WTC11 (cell line): ENCODE measurements around the gene PPAN. TPM values are rescaled to one million over a fixed set of nuclear protein-coding genes. Genes with fewer than 3 reads are reported as not detected.

Source experiments
- ATAC-seq: fragments of 200-7000 bp; cut with Tn5 transposase; 2 replicates; pipeline ENCODE4 v1.10.0; 2021; ENCODE audit warnings: mild to moderate bottlenecking, moderate library complexity
- CTCF ChIA-PET: fragments of 300-600 bp; sonication (Branson Sonifier 250); formaldehyde crosslinking; loops from one replicate; lab custom pipeline; 2021; ENCODE audit warnings: antibody characterized with exemption; lab: Charles Lee
- POLR2A ChIA-PET: fragments of 350-600 bp; sonication (Branson Sonifier 250); formaldehyde crosslinking; loops from one replicate; lab custom pipeline; 2021; ENCODE audit warnings: antibody characterized with exemption; lab: Charles Lee
- DNase-seq: peaks from one replicate; pipeline ENCODE4 v3.0.0; 2021; ENCODE audit warnings: low spot score
- H3K27ac Mint-ChIP-seq: 2 replicates; pipeline ENCODE4 v1.8.0; 2021; ENCODE audit warnings: mixed read lengths
- H3K27me3 Mint-ChIP-seq: 2 replicates; pipeline ENCODE4 v1.8.0; 2021; ENCODE audit warnings: low read depth, mild to moderate bottlenecking, moderate library complexity, mixed read lengths
- H3K36me3 Mint-ChIP-seq: 2 replicates; pipeline ENCODE4 v1.8.0; 2021; ENCODE audit warnings: mixed read lengths
- H3K4me1 Mint-ChIP-seq: 2 replicates; pipeline ENCODE4 v1.8.0; 2022; ENCODE audit warnings: mixed read lengths
- H3K4me3 Mint-ChIP-seq: 2 replicates; pipeline ENCODE4 v1.8.0; 2021; ENCODE audit warnings: mild to moderate bottlenecking, moderate library complexity, mixed read lengths
- H3K9me3 Mint-ChIP-seq: 2 replicates; pipeline ENCODE4 v1.8.0; 2021; ENCODE audit warnings: mixed read lengths
- EMX1 ChIP-seq: fragments of 250-450 bp; sonication (Bioruptor Pico); IDR thresholded peaks from 2 replicates; pipeline ENCODE4 v1.8.0; 2021; ENCODE audit warnings: mild to moderate bottlenecking
- MYBL2 ChIP-seq: sonication (generic); formaldehyde crosslinking; IDR thresholded peaks from 2 replicates; pipeline ENCODE4 v1.8.1; 2023; ENCODE audit warnings: mild to moderate bottlenecking, moderate library complexity, missing genetic modification reagents
- NFATC4 ChIP-seq: fragments of 250-450 bp; sonication (Bioruptor Pico); IDR thresholded peaks from 2 replicates; pipeline ENCODE4 v1.9.0; 2021; ENCODE audit warnings: mild to moderate bottlenecking
- NFYB ChIP-seq: sonication (generic); formaldehyde crosslinking; conservative IDR thresholded peaks from 2 replicates; pipeline ENCODE4 v1.8.0; 2022; ENCODE audit warnings: low read depth, missing genetic modification reagents
- NR2C2 ChIP-seq: sonication (generic); formaldehyde crosslinking; IDR thresholded peaks from 2 replicates; pipeline ENCODE4 v1.8.0; 2022; ENCODE audit warnings: mild to moderate bottlenecking, missing genetic modification reagents
- PRRX2 ChIP-seq: fragments of 250-450 bp; sonication (Bioruptor Pico); IDR thresholded peaks from 2 replicates; pipeline ENCODE4 v1.8.0; 2021; ENCODE audit warnings: mild to moderate bottlenecking
- SOX15 ChIP-seq: fragments of 250-450 bp; sonication (Bioruptor Pico); IDR thresholded peaks from 2 replicates; pipeline ENCODE4 v1.9.0; 2021; ENCODE audit warnings: mild to moderate bottlenecking
- SP1 ChIP-seq: sonication (generic); formaldehyde crosslinking; conservative IDR thresholded peaks from 2 replicates; pipeline ENCODE4 v1.8.1; 2022; ENCODE audit warnings: missing genetic modification reagents
- ZNF263 ChIP-seq: sonication (generic); formaldehyde crosslinking; IDR thresholded peaks from 2 replicates; pipeline ENCODE4 v1.8.1; 2022; ENCODE audit warnings: low read depth, mild to moderate bottlenecking, moderate library complexity, missing genetic modification reagents
- ZNF416 ChIP-seq: fragments of 250-450 bp; sonication (Bioruptor Pico); IDR thresholded peaks from 2 replicates; pipeline ENCODE4 v1.9.0; 2021; ENCODE audit warnings: mild to moderate bottlenecking, inconsistent platforms
- total RNA-seq: library from RNA; stranded (reverse); gene quantifications from 3 replicates; pipeline ENCODE4 v1.2.3, GENCODE V29; 2021
- TF ChIP-seq, protein P1 (sequence below): sonication (generic); formaldehyde crosslinking; IDR thresholded peaks from 2 replicates; pipeline ENCODE4 v1.8.0; 2022; ENCODE audit warnings: mild to moderate bottlenecking, missing genetic modification reagents
- TF ChIP-seq, protein P2 (sequence below): fragments of 250-450 bp; sonication (Bioruptor Pico); conservative IDR thresholded peaks from 2 replicates; pipeline ENCODE4 v1.9.0; 2021; ENCODE audit warnings: mild to moderate bottlenecking
- TF ChIP-seq, protein P3 (sequence below): fragments of 250-450 bp; sonication (Bioruptor Pico); IDR thresholded peaks from 2 replicates; pipeline ENCODE4 v1.9.0; 2021; ENCODE audit warnings: mild to moderate bottlenecking, borderline replicate concordance
- TF ChIP-seq, protein P4 (sequence below): sonication (generic); formaldehyde crosslinking; IDR thresholded peaks from 2 replicates; pipeline ENCODE4 v1.8.1; 2022; ENCODE audit warnings: low read depth, missing genetic modification reagents, borderline replicate concordance
- TF ChIP-seq, protein P5 (sequence below): fragments of 250-450 bp; sonication (Bioruptor Pico); IDR thresholded peaks from 2 replicates; pipeline ENCODE4 v1.8.0; 2021; ENCODE audit warnings: mild to moderate bottlenecking

Gene PPAN
- total RNA-seq, 1 experiment from 2014 or later = 83.7 TPM

DNA sequence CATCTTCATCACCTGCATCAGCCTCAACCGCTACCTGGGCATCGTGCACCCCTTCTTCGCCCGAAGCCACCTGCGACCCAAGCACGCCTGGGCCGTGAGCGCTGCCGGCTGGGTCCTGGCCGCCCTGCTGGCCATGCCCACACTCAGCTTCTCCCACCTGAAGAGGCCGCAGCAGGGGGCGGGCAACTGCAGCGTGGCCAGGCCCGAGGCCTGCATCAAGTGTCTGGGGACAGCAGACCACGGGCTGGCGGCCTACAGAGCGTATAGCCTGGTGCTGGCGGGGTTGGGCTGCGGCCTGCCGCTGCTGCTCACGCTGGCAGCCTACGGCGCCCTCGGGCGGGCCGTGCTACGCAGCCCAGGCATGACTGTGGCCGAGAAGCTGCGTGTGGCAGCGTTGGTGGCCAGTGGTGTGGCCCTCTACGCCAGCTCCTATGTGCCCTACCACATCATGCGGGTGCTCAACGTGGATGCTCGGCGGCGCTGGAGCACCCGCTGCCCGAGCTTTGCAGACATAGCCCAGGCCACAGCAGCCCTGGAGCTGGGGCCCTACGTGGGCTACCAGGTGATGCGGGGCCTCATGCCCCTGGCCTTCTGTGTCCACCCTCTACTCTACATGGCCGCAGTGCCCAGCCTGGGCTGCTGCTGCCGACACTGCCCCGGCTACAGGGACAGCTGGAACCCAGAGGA lies 7.9 kb downstream of the PPAN start:
- Mint-ChIP-seq H3K36me3 (peaks cover 36% of the 10 kb centered on the region), H3K9me3 (no peaks in the 10 kb centered on the region), H3K4me3 (no peak overlapping the region), H3K27me3 (no peaks in the 10 kb centered on the region), H3K27ac (no peak overlapping the region), H3K4me1 (peaks cover 11% of the 10 kb centered on the region; the same call in 1 of the 2 replicates)
- DNase-seq (no peak), ATAC-seq (peak; percentile 13)
- ChIA-PET CTCF (interaction anchor here (0.7 to 2.5 kb wide), 17 partner anchors 8 to 287 kb away, joined by 3 to 23 read pairs (median 4); partner anchors contain the start of genes PPAN and UBL5), POLR2A (interaction anchor here (0.6 to 1.9 kb wide), 4 partner anchors 8 to 136 kb away, joined by 3 to 7 read pairs (median 4); partner anchors contain the start of gene PPAN)
- TF ChIP-seq, protein P1, sequence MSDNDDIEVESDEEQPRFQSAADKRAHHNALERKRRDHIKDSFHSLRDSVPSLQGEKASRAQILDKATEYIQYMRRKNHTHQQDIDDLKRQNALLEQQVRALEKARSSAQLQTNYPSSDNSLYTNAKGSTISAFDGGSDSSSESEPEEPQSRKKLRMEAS (CRISPR knock-in tag) = no peak
- TF ChIP-seq, protein P2, sequence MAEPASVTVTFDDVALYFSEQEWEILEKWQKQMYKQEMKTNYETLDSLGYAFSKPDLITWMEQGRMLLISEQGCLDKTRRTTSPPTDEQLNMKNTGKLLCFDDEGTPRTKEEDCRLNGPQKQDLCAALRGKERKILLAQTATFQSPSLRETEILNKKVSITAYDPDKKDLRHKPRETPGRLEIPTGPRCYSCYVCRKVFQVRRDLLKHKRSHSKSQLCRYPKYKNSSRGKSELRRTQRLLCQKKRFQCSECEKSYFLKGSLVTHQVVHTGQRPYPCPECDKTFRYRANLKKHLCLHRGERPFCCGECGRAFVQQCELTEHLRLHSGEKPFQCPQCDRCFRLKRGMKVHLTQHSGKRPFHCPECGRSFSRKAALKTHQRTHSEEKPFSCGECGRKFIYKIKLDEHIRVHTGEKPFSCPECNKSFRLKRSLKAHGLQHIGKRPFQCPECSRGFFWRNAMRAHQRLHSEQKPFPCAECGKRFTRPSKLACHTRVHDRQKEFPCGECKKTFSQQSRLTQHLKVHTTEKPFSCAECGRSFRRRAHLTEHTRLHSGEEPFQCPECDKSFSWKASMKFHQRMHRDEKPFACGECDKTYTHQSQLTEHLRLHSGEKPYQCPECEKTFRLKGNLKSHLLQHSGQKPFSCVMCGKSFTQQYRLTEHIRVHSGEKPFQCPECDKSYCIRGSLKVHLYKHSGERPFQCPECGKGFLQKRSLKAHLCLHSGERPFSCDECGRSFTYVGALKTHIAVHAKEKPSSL (CRISPR knock-in tag) = 0 out of 2 replicates have a peak, but pooled peaks have one; percentile 40
- TF ChIP-seq ZNF416 (CRISPR knock-in tag) = peak; percentile 71; the same call in 1 of the 2 replicates
- TF ChIP-seq, protein P3, sequence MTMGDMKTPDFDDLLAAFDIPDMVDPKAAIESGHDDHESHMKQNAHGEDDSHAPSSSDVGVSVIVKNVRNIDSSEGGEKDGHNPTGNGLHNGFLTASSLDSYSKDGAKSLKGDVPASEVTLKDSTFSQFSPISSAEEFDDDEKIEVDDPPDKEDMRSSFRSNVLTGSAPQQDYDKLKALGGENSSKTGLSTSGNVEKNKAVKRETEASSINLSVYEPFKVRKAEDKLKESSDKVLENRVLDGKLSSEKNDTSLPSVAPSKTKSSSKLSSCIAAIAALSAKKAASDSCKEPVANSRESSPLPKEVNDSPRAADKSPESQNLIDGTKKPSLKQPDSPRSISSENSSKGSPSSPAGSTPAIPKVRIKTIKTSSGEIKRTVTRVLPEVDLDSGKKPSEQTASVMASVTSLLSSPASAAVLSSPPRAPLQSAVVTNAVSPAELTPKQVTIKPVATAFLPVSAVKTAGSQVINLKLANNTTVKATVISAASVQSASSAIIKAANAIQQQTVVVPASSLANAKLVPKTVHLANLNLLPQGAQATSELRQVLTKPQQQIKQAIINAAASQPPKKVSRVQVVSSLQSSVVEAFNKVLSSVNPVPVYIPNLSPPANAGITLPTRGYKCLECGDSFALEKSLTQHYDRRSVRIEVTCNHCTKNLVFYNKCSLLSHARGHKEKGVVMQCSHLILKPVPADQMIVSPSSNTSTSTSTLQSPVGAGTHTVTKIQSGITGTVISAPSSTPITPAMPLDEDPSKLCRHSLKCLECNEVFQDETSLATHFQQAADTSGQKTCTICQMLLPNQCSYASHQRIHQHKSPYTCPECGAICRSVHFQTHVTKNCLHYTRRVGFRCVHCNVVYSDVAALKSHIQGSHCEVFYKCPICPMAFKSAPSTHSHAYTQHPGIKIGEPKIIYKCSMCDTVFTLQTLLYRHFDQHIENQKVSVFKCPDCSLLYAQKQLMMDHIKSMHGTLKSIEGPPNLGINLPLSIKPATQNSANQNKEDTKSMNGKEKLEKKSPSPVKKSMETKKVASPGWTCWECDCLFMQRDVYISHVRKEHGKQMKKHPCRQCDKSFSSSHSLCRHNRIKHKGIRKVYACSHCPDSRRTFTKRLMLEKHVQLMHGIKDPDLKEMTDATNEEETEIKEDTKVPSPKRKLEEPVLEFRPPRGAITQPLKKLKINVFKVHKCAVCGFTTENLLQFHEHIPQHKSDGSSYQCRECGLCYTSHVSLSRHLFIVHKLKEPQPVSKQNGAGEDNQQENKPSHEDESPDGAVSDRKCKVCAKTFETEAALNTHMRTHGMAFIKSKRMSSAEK (CRISPR knock-in tag) = peak; percentile 19; the same call in 1 of the 2 replicates
- TF ChIP-seq SP1 (CRISPR knock-in tag) = peak; percentile 12; the same call in 1 of the 2 replicates
- 0 out of 2 replicates have a peak, but pooled peaks have one; percentile 48 for TF ChIP-seq EMX1 (CRISPR knock-in tag)
- TF ChIP-seq, protein P4, sequence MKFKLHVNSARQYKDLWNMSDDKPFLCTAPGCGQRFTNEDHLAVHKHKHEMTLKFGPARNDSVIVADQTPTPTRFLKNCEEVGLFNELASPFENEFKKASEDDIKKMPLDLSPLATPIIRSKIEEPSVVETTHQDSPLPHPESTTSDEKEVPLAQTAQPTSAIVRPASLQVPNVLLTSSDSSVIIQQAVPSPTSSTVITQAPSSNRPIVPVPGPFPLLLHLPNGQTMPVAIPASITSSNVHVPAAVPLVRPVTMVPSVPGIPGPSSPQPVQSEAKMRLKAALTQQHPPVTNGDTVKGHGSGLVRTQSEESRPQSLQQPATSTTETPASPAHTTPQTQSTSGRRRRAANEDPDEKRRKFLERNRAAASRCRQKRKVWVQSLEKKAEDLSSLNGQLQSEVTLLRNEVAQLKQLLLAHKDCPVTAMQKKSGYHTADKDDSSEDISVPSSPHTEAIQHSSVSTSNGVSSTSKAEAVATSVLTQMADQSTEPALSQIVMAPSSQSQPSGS (CRISPR knock-in tag) = no peak
- TF ChIP-seq NR2C2 (CRISPR knock-in tag) = 0 out of 2 replicates have a peak, but pooled peaks have one; percentile 38
- TF ChIP-seq ZNF263 (CRISPR knock-in tag) = 0 out of 2 replicates have a peak, but pooled peaks have one; percentile 13
- TF ChIP-seq MYBL2 = 0 out of 2 replicates have a peak, but pooled peaks have one; percentile 30
- no peak for TF ChIP-seq SOX15 (CRISPR knock-in tag)
- TF ChIP-seq NFATC4 (CRISPR knock-in tag) = peak; percentile 61; the same call in 1 of the 2 replicates
- TF ChIP-seq, protein P5, sequence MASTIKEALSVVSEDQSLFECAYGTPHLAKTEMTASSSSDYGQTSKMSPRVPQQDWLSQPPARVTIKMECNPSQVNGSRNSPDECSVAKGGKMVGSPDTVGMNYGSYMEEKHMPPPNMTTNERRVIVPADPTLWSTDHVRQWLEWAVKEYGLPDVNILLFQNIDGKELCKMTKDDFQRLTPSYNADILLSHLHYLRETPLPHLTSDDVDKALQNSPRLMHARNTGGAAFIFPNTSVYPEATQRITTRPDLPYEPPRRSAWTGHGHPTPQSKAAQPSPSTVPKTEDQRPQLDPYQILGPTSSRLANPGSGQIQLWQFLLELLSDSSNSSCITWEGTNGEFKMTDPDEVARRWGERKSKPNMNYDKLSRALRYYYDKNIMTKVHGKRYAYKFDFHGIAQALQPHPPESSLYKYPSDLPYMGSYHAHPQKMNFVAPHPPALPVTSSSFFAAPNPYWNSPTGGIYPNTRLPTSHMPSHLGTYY = 0 out of 2 replicates have a peak, but pooled peaks have one; percentile 60
- TF ChIP-seq NFYB = 0 out of 2 replicates have a peak, but pooled peaks have one; percentile 17
- 0 out of 2 replicates have a peak, but pooled peaks have one; percentile 41 for TF ChIP-seq PRRX2 (CRISPR knock-in tag)
